Uterus (tissue), 4 donors: ENCODE data around the gene TTLL7. TPM values are rescaled to one million over a fixed set of nuclear protein-coding genes. Genes with fewer than 3 reads are reported as not detected.

Source experiments
- DNase-seq, 2 donors: peaks; one replicate each; pipeline ENCODE4 v3.0.0-alpha.2; 2019 to 2020
- H3K27ac ChIP-seq, 2 donors: fragments of 200-600 bp; sonication (generic); 1 replicate in 1 of 2; 2 replicates in 1 of 2; pipeline ENCODE4 v1.5.1; 2016 to 2018
- H3K27me3 ChIP-seq, 2 donors: fragments of 200-600 bp; sonication (generic); one replicate each; pipeline ENCODE4 v1.5.1; 2018 to 2019; ENCODE audit warnings: control low read depth in 1 of 2
- H3K36me3 ChIP-seq, 2 donors: fragments of 200-600 bp; sonication (generic); one replicate each; pipeline ENCODE4 v1.5.1; 2019; ENCODE audit warnings: control low read depth in 1 of 2
- H3K4me1 ChIP-seq, 2 donors: fragments of 200-600 bp; sonication (generic); one replicate each; pipeline ENCODE4 v1.5.1; 2018 to 2019; ENCODE audit warnings: control low read depth in 1 of 2
- H3K4me3 ChIP-seq, 2 donors: fragments of 200-600 bp; sonication (generic); 1 replicate in 1 of 2; 2 replicates in 1 of 2; pipeline ENCODE4 v1.5.1; 2018 to 2019; ENCODE audit warnings: mild to moderate bottlenecking in 1 of 2
- H3K9me3 ChIP-seq, 2 donors: fragments of 200-600 bp; sonication (generic); one replicate each; pipeline ENCODE4 v1.5.1; 2019; ENCODE audit warnings: control low read depth in 1 of 2
- POLR2A ChIP-seq, 2 donors: fragments of 450-650 bp; IDR thresholded peaks; one replicate each; pipeline ENCODE4 v1.6.1; 2016; ENCODE audit warnings: antibody characterized with exemption in 2 of 2, mild to moderate bottlenecking in 1 of 2, moderate library complexity in 1 of 2
- intact Hi-C: fragments of 100-400 bp; cut with DNase I; formaldehyde crosslinking; loops from one replicate; pipeline ENCODE4 v1.15.1; 2023; ENCODE audit warnings: low total_unique reads
- total RNA-seq, 4 donors: library from RNA; depleted of rRNA in 3 of 4; stranded (reverse); fragments of >200 nt in 3 of 4; gene quantifications; one replicate each; pipeline versions ENCODE4 v1.1.0 to v1.2.4, GENCODE V29; 2014 to 2023
- TF ChIP-seq, protein P1 (sequence below), 4 experiments: fragments of 200-600 bp in 2 of 4; fragments of 450-650 bp in 2 of 4; sonication (generic) in 2 of 4; IDR thresholded peaks; one replicate each; pipeline ENCODE4 v1.5.1; 2016 to 2019; ENCODE audit warnings: antibody characterized with exemption in 4 of 4, mild to moderate bottlenecking in 2 of 4, moderate library complexity in 1 of 4
- donor health status: DM: yes; HTN: yes; CAD: no.

The TTLL7 gene
- total RNA-seq, 4 donors from 2014 or later: 16.2 to 61.0 (median 34.1) TPM

DNA sequence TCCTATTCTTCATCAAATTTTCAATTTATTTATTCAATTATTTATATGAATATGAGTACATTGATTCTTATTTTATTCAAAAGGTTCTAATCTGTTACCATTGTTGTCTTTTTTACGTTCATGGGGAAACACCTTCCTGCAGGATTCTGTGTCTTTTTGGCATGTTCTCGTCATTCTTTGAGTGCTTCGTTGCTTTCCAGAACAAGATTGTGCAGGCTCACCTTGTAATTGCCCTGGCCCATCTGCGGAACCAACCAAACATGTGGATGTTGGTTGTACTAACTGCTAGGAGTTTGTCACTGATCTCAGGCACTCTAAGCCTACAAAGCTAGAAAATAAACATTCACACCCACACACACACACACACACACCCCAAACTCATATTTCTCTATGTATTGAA lies 182.1 kb downstream of the TTLL7 start:
- intact Hi-C loops: no loop called here
- DNase-seq: no peak
- Histone ChIP-seq H3K36me3 (no peaks in the 10 kb centered on the region), H3K27ac (no peak overlapping the region), H3K27me3 (no peaks in the 10 kb centered on the region), H3K9me3 (no peaks in the 10 kb centered on the region), H3K4me1 (no peaks in the 10 kb centered on the region), H3K4me3 (no peak overlapping the region)
- no peak for TF ChIP-seq POLR2A (IDR thresholded peaks at IDR 0.05)
- TF ChIP-seq, protein P1, sequence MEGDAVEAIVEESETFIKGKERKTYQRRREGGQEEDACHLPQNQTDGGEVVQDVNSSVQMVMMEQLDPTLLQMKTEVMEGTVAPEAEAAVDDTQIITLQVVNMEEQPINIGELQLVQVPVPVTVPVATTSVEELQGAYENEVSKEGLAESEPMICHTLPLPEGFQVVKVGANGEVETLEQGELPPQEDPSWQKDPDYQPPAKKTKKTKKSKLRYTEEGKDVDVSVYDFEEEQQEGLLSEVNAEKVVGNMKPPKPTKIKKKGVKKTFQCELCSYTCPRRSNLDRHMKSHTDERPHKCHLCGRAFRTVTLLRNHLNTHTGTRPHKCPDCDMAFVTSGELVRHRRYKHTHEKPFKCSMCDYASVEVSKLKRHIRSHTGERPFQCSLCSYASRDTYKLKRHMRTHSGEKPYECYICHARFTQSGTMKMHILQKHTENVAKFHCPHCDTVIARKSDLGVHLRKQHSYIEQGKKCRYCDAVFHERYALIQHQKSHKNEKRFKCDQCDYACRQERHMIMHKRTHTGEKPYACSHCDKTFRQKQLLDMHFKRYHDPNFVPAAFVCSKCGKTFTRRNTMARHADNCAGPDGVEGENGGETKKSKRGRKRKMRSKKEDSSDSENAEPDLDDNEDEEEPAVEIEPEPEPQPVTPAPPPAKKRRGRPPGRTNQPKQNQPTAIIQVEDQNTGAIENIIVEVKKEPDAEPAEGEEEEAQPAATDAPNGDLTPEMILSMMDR (IDR thresholded peaks at IDR 0.05): no peak

DNA sequence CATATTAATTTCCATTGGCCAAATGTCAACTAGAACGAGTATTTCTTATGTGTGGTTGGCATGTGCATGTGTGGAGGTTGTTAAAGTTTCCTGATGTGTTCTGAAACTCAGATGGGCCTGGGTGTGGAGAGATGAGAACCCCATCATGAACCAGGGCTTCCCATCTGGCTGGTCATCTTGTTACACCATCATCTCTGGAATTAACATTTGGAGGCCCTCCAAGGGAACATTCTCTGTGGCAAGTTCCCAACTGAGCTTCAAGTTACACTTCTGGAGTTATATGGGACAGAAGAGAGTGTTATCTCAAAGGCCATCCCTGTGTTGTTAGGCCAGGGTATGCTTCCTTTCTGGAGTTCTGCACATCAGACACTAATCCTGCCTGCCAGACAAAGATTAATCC lies 183.6 kb downstream of the TTLL7 start:
- Histone ChIP-seq H3K9me3 (no peaks in the 10 kb centered on the region), H3K4me1 (no peaks in the 10 kb centered on the region), H3K4me3 (no peak overlapping the region), H3K27ac (no peak overlapping the region), H3K36me3 (no peaks in the 10 kb centered on the region), H3K27me3 (no peaks in the 10 kb centered on the region)
- no peak for TF ChIP-seq POLR2A (IDR thresholded peaks at IDR 0.05)
- DNase-seq: no peak
- intact Hi-C loops: no loop called here

Other genes starting within 250 kb of the TTLL7 start
- gene PRKACB, start 145.1 kb upstream of the TTLL7 start, total RNA-seq: 10 to 100 TPM; 13.3 to 75.1 (median 34.2) TPM